ENCODE results near the gene KIAA1549.

Gene KIAA1549

GRCh38 chr7:138871065-138871813 lies 110.0 kb downstream of the KIAA1549 start:
- no peaks in the 10 kb centered on the region for H3K9me3 ChIP-seq (ENCODE audit: insufficient read depth, low read length)
- H3K4me3 ChIP-seq (ENCODE audit: insufficient read depth, low read length, poor library complexity, severe bottlenecking), result no peak overlapping the region
- no peak overlapping the region for H3K27ac ChIP-seq (ENCODE audit: low read depth, low read length)
- no peaks in the 10 kb centered on the region for H3K9me2 ChIP-seq (replicated peaks; ENCODE audit: insufficient read depth, low read length)
- no peaks in the 10 kb centered on the region for H3K27me3 ChIP-seq (ENCODE audit: low read length)
- no peak overlapping the region for H2AFZ ChIP-seq (ENCODE audit: low read depth, low read length, severe bottlenecking)
- no peak overlapping the region for H3K4me2 ChIP-seq (ENCODE audit: low read depth, low read length, poor library complexity, severe bottlenecking)
- H3F3A ChIP-seq (ENCODE audit: insufficient read depth), result no peaks in the 10 kb centered on the region
- H3K9ac ChIP-seq (ENCODE audit: low read length), result no peak overlapping the region
- no peaks in the 10 kb centered on the region for H3K79me2 ChIP-seq (ENCODE audit: insufficient read depth, low read length)
- H3K36me3 ChIP-seq (ENCODE audit: low read length), result no peaks in the 10 kb centered on the region
- H4K20me1 ChIP-seq (ENCODE audit: low read depth, low read length), result no peaks in the 10 kb centered on the region
- no peak for TF ChIP-seq EZH2phosphoT487 (conservative IDR thresholded peaks at IDR 0.05; ENCODE audit: low read length)
- TF ChIP-seq CTCF (IDR thresholded peaks at IDR 0.05; ENCODE audit: insufficient read depth, low read length, poor library complexity, severe bottlenecking), result no peak

GRCh38 chr7:138869353-138869752 lies 111.8 kb downstream of the KIAA1549 start:
- Histone ChIP-seq H3K36me3 (ENCODE audit: low read length) (no peaks in the 10 kb centered on the region), H3K27ac (ENCODE audit: low read depth, low read length) (no peak overlapping the region), H3F3A (ENCODE audit: insufficient read depth) (no peaks in the 10 kb centered on the region), H3K9me3 (ENCODE audit: insufficient read depth, low read length) (no peaks in the 10 kb centered on the region), H4K20me1 (ENCODE audit: low read depth, low read length) (no peaks in the 10 kb centered on the region), H3K79me2 (ENCODE audit: insufficient read depth, low read length) (no peaks in the 10 kb centered on the region), H3K9ac (ENCODE audit: low read length) (no peak overlapping the region), H3K4me2 (ENCODE audit: low read depth, low read length, poor library complexity, severe bottlenecking) (no peak overlapping the region), H3K9me2 (replicated peaks; ENCODE audit: insufficient read depth, low read length) (no peaks in the 10 kb centered on the region), H3K27me3 (ENCODE audit: low read length) (no peaks in the 10 kb centered on the region), H3K4me3 (ENCODE audit: insufficient read depth, low read length, poor library complexity, severe bottlenecking) (no peak overlapping the region), H2AFZ (ENCODE audit: low read depth, low read length, severe bottlenecking) (no peak overlapping the region)
- TF ChIP-seq EZH2phosphoT487 (conservative IDR thresholded peaks at IDR 0.05; ENCODE audit: low read length) (no peak), CTCF (IDR thresholded peaks at IDR 0.05; ENCODE audit: insufficient read depth, low read length, poor library complexity, severe bottlenecking) (no peak)

- Histone ChIP-seq H3K36me3 (ENCODE audit: low read length) (no peaks in the 10 kb centered on the region), H3K27me3 (ENCODE audit: low read length) (no peaks in the 10 kb centered on the region), H3K79me2 (ENCODE audit: insufficient read depth, low read length) (no peaks in the 10 kb centered on the region), H3K27ac (ENCODE audit: low read depth, low read length) (no peak overlapping the region), H3K9me2 (replicated peaks; ENCODE audit: insufficient read depth, low read length) (no peaks in the 10 kb centered on the region), H3K4me2 (ENCODE audit: low read depth, low read length, poor library complexity, severe bottlenecking) (no peak overlapping the region), H3K9ac (ENCODE audit: low read length) (no peak overlapping the region), H2AFZ (ENCODE audit: low read depth, low read length, severe bottlenecking) (no peak overlapping the region), H3K9me3 (ENCODE audit: insufficient read depth, low read length) (no peaks in the 10 kb centered on the region), H3K4me3 (ENCODE audit: insufficient read depth, low read length, poor library complexity, severe bottlenecking) (no peak overlapping the region), H4K20me1 (ENCODE audit: low read depth, low read length) (no peaks in the 10 kb centered on the region), H3F3A (ENCODE audit: insufficient read depth) (no peaks in the 10 kb centered on the region)
- TF ChIP-seq EZH2phosphoT487 (conservative IDR thresholded peaks at IDR 0.05; ENCODE audit: low read length) (no peak), CTCF (IDR thresholded peaks at IDR 0.05; ENCODE audit: insufficient read depth, low read length, poor library complexity, severe bottlenecking) (no peak)
These were observed 112.5 kb downstream of the KIAA1549 start for GRCh38 chr7:138868711-138869110.
